Ovary (tissue), 3 donors: ENCODE data around the gene SPG7.

ENCODE experiments used
- CTCF ChIP-seq, 3 donors: fragments of 450-650 bp in 2 of 3; fragments of 200-600 bp in 1 of 3; IDR thresholded peaks; one replicate each; pipeline versions ENCODE4 v1.5.1 to v1.8.0; 2016 to 2022; ENCODE audit warnings: antibody characterized with exemption in 3 of 3, mild to moderate bottlenecking in 1 of 3
- EP300 ChIP-seq: sonication (generic); formaldehyde crosslinking; IDR thresholded peaks from one replicate; pipeline ENCODE4 v1.6.1; 2017; ENCODE audit warnings: antibody characterized with exemption
- POLR2A ChIP-seq: fragments of 450-650 bp; IDR thresholded peaks from one replicate; pipeline ENCODE4 v1.6.1; 2017; ENCODE audit warnings: antibody characterized with exemption, mild to moderate bottlenecking, moderate library complexity
- donor health status: DM: no; HTN: no; CAD: no.

- TF ChIP-seq CTCF (IDR thresholded peaks at IDR 0.05) = no peak
- TF ChIP-seq POLR2A = no peak
- no peak for TF ChIP-seq EP300
Measured at GRCh38 chr16:89570342-89570923, 62.2 kb downstream of the SPG7 start.
